MG63 (cell line): ENCODE measurements around the gene GIPC1. TPM values are rescaled to one million over a fixed set of nuclear protein-coding genes. Genes with fewer than 3 reads are reported as not detected.
A peak's percentile ranks its signal among the peaks of the same experiment; 100 is the strongest.

Experiments
- DNase-seq: peaks from one replicate; pipeline ENCODE4 v3.0.0-alpha.2; 2020
- H3K27me3 ChIP-seq: fragments of 250-450 bp; sonication (Bioruptor Pico); 2 replicates; pipeline ENCODE4 v1.5.1; 2020; ENCODE audit warnings: mild to moderate bottlenecking, moderate library complexity
- H3K36me3 ChIP-seq: fragments of 250-450 bp; sonication (Bioruptor Pico); 2 replicates; pipeline ENCODE4 v1.5.1; 2020; ENCODE audit warnings: mild to moderate bottlenecking, moderate library complexity
- H3K4me3 ChIP-seq: fragments of 250-450 bp; sonication (Bioruptor Pico); 2 replicates; pipeline ENCODE4 v1.5.1; 2020; ENCODE audit warnings: mild to moderate bottlenecking, moderate library complexity
- H3K9me3 ChIP-seq: fragments of 250-450 bp; sonication (Bioruptor Pico); 2 replicates; pipeline ENCODE4 v1.5.1; 2020; ENCODE audit warnings: mild to moderate bottlenecking, moderate library complexity
- total RNA-seq: library from RNA; depleted of rRNA; stranded (reverse); fragments of >200 nt; shearing (Covaris generic); gene quantifications from 2 replicates; pipeline ENCODE4 v1.2.3, GENCODE V29; 2014; ENCODE audit warnings: low replicate concordance

GIPC1 gene
- total RNA-seq, 1 experiment from 2014 or later: 196 TPM

DNA sequence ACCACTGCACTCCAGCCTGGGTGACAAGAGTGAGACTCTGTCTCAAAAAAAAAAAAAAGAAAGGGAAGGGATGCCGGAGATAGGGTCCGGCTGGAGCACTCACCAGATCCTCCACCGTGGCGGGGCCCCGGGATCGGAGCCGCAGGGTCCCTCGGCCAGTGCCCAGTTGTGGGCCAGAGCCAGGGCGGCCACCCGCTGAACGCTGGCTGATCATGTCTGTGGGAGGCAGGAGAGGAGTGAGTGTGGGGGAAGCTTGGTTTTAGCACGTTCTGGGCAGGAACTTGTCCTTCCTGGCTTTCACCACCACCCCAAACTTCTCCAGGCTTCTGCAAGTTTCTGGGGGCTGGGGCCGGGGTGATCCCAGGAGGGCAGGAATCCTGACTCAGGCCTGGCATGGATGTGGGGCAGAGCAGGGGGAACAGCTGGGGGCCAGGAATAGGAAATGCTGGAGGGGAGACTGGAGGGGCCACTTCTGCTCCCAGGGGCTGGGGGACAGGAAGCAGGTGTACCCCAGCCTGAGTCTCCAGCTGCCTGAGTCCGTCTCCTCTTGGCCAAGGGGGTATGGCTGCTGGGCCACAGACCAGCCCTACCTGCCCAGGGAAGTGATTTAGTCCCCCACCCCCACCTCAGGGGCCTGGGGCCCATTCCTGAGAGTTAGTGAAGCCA lies 16.5 kb downstream of the GIPC1 start:
- no peak for DNase-seq
- peaks cover 68% of the 10 kb centered on the region for H3K36me3 ChIP-seq
- no peaks in the 10 kb centered on the region for H3K27me3 ChIP-seq
- H3K4me3 ChIP-seq: no peak overlapping the region
- H3K9me3 ChIP-seq: no peaks in the 10 kb centered on the region

DNA sequence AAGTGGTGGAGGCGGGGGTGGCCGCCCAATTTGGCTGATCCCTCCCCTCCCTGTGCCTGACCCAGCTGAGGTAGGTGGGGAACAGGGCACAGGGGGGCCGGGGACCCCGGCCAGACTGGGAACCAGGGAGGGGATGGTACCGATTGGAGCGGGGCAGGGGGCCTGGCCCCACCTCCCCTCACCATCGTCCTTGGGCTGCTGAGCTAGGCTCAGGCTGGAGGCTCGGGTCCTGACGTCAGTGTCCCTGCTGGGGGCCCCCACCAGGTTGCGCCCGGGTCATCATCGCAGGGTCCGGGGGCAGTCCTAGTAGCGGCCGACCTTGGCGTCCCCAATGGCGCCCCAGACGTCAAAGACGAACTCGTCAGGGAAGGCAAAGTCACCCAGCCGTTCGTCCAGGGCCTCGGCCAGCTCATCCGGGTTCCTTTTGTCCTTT lies 17.8 kb downstream of the GIPC1 start:
- Histone ChIP-seq H3K27me3 (no peaks in the 10 kb centered on the region), H3K36me3 (peaks cover 66% of the 10 kb centered on the region), H3K9me3 (no peaks in the 10 kb centered on the region), H3K4me3 (no peak overlapping the region)
- no peak for DNase-seq

DNA sequence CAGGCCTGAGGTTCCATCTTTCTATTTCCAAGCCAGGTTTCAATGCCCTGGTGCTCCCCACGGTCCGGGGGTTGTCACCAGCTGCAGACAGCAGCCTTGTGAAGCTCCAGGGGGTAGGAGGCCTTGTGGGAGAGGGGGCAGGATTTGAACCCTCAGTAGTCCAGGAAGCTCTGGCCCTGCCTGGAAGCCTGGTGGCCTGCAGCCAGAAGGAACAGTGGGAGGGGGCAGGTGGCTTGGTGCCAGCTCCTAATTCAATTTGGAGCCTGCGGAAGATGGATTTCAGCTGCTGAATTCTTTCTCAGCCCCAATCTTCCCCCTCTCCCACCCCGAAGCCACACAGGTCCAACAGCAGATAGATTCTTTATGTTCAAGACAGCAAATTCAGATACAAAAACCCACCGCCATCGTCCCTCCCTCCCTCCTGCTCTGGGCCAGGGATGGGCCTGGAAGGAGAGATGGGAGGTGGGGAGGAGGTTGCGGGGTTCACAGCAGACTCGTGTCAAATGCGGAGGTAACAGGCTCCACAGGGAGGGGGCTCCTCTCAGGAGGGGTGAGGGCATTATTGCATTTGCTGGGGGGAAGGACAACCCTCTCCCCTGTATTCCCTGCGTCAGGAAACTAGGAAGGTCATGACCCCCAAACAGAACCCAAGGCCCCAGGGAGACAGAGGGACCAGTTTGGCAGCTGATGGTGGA lies 18.4 kb downstream of the GIPC1 start:
- peaks cover 60% of the 10 kb centered on the region for H3K36me3 ChIP-seq
- H3K9me3 ChIP-seq: no peaks in the 10 kb centered on the region
- DNase-seq: no peak
- H3K27me3 ChIP-seq: no peaks in the 10 kb centered on the region
- no peak overlapping the region for H3K4me3 ChIP-seq

DNA sequence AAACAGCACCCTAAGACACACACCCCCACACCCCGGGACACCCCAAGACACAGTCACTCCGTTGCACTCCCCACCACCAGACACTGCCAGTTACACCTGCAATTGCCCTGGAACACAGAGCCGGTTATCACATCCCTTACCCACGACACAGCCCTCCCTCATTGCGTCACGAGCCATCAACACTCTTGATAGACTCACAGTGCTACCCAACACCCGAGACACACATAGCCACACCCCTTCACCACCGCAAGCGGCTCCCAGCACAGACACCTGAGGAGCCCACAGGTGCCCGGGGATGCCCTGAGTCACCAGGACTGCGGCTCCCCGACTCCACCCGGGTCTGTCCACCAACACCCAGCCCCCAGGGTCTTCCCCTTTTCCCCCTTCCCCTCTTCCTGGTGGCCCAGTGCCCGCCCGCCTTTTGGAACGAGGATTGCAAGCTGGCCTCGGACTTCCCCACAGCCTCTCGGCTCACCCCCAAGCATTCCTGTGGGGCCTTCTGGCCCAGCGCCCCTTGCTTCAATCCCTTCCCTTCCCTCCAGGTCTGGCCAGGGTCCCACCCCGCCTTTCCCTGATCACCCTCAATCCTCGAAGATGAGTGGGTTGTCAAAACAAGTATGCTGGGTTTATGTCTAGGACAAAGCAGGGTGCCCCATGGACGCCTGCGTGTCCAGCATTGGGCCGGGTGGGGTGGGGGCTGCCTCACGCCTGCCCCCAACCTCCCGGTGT lies 19.1 kb downstream of the GIPC1 start:
- no peak overlapping the region for H3K4me3 ChIP-seq
- H3K36me3 ChIP-seq: peaks cover 53% of the 10 kb centered on the region
- no peaks in the 10 kb centered on the region for H3K9me3 ChIP-seq
- DNase-seq: peak; percentile 62
- H3K27me3 ChIP-seq: no peaks in the 10 kb centered on the region

DNA sequence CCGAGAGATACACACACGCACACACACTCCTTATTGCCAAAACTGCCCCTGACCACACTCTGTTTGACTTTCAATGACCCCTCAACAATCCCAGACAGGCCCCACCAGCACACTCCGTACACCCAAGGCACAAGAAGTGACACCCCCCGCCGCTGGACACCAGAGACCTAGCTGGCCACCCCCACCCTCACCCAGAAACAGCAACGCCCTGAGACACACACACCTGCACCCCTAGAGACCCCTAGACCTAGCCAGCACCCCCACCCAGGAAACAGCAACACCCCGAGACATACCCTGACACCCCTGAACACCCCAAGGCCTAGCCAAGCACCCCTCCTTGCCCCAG lies 19.6 kb downstream of the GIPC1 start:
- DNase-seq: no peak
- H3K27me3 ChIP-seq: no peaks in the 10 kb centered on the region
- H3K9me3 ChIP-seq: no peaks in the 10 kb centered on the region
- H3K36me3 ChIP-seq: peaks cover 53% of the 10 kb centered on the region
- H3K4me3 ChIP-seq: no peak overlapping the region

DNA sequence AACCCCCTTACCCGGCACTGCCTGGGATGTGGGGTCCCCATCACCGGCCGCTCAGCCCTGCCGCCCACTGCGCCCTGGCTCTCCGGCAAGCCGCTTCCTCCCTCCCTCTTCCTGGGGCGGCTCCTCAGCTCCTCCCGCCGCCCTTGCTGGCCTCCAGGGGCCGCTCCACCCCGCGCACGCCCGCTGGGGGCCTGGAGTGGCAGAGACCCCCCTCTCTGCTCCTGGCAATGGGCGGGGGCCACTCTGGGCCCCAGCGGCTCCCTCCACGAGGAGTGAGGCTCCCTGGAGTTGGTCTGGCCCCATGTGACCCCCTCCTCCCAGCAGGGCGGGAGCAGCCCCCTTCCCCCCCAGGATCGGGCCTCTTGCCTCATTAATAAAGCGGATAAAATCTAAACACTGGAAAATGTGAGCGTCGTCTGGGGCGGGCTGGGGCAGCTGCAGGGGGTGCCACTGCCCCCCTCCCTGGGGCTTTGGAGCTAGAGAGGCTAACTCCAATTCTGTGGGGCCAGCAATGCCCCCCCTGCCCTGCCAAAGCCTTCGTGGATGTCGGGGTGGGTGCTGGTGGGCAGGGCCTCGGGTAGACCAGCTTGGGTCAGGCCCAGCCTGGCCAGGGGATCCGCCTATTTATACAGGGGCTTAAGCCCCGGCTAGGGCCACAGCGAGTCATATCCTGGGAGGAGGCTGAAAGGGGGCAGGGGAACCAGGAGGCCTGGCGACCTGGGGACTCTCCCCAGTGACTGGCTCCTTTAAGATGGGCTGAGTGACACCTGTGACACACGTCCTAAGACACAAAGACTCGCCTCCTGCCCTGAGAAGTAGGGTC lies 20.5 kb downstream of the GIPC1 start, which contains the start of gene PTGER1:
Gene PTGER1 (minus strand): TSS at position 104 of the 823 bp plus-strand sequence. CDS start 1,034 bp downstream, outside the sequence.
- H3K36me3 ChIP-seq: peaks cover 49% of the 10 kb centered on the region
- no peaks in the 10 kb centered on the region for H3K27me3 ChIP-seq
- no peaks in the 10 kb centered on the region for H3K9me3 ChIP-seq
- peak; percentile 78 for DNase-seq
- H3K4me3 ChIP-seq: no peak within 1 kb of the TSS

DNA sequence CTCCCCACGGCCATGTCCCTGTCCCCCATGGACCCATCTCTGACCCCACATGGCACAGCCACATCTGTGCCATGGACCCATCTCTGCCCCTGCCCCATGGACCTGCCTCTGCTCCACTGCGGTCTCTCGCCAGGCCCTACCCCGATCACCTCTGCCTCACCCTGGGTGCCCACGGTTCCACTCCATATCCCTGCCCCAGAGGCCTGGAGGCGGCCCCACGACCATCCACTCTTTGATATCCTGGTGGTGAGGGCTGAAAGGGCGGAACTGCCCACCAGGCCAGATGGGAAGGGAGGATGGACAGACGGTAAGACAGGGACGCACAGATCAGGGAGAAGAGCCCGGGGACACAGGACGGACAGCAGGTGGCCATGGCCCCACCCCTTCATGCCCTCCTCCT lies 21.1 kb downstream of the GIPC1 start:
- no peaks in the 10 kb centered on the region for H3K27me3 ChIP-seq
- no peak overlapping the region for H3K4me3 ChIP-seq
- no peak for DNase-seq
- no peaks in the 10 kb centered on the region for H3K9me3 ChIP-seq
- H3K36me3 ChIP-seq: peaks cover 49% of the 10 kb centered on the region

DNA sequence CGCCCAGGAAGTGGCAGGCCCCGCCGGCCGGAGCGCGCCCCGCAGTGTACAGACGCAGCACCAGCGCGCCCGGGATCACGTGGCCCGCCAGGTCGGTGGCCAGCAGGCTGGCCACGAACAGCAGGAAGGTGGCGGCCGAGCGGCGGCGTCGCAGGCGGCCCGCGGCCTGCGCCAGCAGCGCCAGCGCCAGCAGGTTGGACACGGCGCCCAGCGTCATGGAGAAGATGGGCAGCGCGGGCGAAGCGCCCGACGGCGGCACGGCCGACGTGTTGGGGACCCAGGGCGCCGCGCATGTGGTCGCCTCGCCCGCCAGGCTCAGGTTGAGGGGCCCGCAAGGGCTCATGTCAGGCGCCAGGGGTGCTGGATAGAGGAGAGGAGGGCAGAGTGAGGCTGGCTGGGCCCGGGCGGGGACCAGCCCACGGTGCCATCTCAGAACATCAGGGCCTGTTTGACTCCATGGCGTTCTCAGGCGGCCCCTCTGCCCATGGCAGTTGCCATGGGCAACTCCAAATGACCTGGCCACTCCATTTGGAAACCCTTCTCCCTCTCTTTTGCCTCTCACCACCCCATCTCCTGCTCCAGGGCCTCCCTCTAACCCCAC lies 21.8 kb downstream of the GIPC1 start:
- Histone ChIP-seq H3K36me3 (peaks cover 48% of the 10 kb centered on the region), H3K9me3 (no peaks in the 10 kb centered on the region)
- no peak for DNase-seq

DNA sequence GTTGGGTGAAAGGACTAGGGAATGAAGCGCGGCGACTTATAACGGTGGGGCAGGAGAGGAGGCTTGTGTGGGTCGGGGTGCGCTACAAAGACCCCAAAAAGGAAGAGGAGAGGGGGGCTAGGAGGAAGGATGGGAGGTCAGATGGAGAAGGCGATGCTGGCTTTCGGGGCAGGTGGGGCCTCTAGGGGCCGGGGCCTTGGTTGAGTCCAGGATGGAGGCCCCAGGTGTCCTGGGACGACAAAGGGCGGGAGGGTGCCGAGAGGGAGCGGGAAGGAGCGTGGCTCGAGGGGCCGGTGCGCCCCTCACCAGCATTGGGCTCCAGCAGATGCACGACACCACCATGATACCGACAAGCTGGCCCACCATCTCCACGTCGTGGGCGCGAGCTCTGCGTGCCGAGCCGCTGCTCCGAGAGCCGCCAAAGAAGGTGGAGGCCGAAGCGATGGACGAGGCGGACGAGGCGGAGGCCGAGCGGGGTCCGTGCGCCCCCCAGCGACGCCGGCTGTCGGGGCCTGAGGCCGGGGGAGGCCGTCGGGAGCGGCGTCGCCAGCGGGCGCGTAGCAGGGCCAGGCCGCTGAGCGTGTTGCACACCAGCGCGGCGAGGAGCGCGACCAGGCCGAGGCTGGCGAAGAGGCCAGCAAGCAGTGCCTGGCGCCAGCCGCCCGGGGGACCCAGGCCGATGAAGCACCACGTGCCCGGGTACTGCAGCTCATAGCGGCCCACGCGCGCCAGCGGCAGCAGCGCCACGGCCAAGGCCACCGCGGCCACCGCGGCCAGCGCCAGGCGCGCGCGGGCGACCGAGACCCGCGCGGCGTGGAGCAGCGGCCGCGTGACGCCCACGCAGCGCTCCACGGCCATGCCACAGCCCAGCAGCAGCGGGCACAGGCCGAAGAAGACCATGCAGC lies 22.6 kb downstream of the GIPC1 start:
- Histone ChIP-seq H3K36me3 (peaks cover 41% of the 10 kb centered on the region), H3K27me3 (no peaks in the 10 kb centered on the region), H3K4me3 (no peak overlapping the region), H3K9me3 (no peaks in the 10 kb centered on the region)
- no peak for DNase-seq

More for the DNA sequence above, 21.8 kb downstream of the GIPC1 start:
- H3K4me3 ChIP-seq: no peak overlapping the region
- no peaks in the 10 kb centered on the region for H3K27me3 ChIP-seq

DNA sequence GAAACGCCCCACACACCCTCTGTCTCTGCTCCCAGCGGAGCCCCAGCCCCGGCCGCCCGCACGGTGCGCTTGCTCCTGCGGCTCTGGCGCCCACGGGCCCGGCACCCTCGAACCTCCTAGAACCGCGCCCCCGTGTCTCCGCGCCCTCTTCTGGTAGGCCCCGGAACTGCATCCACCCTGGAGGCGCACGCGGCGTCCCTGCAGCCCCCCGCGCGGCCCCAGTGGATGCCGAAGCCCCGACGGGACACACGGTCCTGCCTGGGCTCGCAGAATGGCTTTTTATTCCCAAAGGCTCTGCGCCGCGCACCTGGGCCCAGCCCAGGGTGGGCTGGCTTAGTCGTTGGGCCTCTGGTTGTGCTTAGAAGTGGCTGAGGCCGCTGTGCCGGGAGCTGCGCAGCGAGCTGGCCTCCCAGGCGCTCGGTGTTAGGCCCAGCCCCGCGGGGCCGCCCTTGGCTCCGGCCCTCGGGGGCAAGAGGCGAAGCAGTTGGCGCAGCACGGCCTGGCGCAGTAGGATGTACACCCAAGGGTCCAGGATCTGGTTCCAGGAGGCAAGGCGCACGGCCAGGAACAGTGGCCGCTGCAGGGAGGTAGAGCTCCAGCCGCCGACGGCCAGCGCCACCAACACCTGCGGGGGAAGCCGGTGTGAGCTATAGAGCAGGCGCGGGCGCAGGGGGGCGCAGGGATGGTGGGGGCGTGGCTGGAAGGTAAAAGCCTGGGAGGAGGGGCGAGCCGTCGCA lies 23.6 kb downstream of the GIPC1 start:
- H3K36me3 ChIP-seq: peaks cover 41% of the 10 kb centered on the region
- no peak overlapping the region for H3K4me3 ChIP-seq
- DNase-seq: peak; percentile 57

DNA sequence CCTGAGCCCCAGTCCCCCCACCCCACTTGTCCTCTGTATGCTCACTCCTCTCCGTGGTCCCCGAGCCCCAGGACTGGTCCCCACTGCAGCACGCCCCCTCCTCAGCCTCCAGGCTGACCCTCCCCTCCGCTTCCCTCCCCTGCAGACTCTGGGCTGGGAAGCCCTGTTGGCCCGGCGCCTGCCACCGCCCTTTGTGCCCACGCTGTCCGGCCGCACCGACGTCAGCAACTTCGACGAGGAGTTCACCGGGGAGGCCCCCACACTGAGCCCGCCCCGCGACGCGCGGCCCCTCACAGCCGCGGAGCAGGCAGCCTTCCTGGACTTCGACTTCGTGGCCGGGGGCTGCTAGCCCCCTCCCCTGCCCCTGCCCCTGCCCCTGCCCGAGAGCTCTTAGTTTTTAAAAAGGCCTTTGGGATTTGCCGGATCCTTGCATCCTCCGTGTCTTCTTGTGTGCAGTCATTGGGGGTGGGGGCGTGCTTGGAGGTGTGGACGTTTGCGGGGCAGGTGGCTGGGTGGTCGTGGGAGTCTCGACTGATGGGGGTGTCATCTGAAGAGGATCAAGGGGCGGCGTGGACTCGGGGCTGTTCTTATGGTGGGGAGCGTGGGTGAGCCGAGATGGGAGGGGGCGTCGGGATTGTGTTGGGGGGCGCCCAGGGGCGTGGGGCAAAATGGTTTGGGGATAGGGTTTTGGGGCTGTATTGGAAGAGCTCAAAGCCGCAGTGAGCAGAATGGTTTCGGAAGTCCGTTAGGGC lies 24.3 kb downstream of the GIPC1 start:
- peaks cover 37% of the 10 kb centered on the region for H3K36me3 ChIP-seq
- H3K27me3 ChIP-seq: no peaks in the 10 kb centered on the region
- no peak overlapping the region for H3K4me3 ChIP-seq
- H3K9me3 ChIP-seq: no peaks in the 10 kb centered on the region
- no peak for DNase-seq

More for the DNA sequence above, 23.6 kb downstream of the GIPC1 start:
- Histone ChIP-seq H3K9me3 (no peaks in the 10 kb centered on the region), H3K27me3 (no peaks in the 10 kb centered on the region)

DNA sequence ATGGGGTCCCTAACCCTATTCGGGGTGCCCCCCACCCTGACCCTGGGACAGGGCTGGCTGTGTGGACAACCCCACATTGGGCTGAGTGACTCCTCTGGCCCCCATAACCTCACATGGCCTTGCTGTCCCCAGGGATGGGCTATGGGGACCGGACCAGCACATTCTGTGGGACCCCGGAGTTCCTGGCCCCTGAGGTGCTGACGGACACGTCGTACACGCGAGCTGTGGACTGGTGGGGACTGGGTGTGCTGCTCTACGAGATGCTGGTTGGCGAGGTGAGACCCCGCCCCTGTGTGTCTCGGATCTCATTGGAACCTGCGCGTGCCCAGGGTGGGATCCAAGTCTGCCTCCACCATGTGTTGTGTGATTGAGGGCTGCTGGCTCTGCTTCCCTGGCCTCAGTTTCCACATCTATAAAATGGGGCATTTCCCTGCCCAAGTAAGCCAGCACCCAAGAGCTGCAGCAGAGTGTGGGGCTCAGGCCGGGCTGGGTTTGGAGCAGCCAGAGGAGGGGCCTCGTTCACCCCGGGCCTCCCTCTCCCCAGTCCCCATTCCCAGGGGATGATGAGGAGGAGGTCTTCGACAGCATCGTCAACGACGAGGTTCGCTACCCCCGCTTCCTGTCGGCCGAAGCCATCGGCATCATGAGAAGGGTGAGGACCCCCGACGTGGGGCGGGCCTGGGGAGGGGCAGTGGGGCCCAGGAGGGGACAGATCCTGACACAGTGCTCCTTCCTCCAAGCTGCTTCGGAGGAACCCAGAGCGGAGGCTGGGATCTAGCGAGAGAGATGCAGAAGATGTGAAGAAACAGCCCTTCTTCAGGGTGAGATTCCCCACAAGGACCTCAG lies 25.7 kb downstream of the GIPC1 start:
- DNase-seq: no peak
- Histone ChIP-seq H3K4me3 (no peak overlapping the region), H3K27me3 (no peaks in the 10 kb centered on the region)

DNA sequence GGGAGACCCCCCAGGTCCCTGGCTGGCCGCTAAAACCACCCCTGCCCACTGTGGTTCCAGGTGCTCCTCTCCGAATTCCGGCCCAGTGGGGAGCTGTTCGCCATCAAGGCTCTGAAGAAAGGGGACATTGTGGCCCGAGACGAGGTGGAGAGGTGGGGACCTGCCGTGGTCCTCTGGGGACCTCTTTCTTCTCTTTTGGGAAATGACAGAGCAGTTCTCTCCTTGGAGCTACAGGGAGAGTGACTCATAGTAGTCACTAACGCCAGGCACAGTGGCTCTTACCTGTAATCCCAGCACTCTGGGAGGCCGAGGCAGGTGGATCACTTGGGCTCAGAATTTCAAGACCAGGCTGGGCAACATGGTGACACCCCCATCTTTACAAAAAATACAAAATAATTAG lies 28.1 kb downstream of the GIPC1 start:
- Histone ChIP-seq H3K27me3 (no peaks in the 10 kb centered on the region), H3K36me3 (peaks cover 62% of the 10 kb centered on the region), H3K4me3 (no peak overlapping the region), H3K9me3 (no peaks in the 10 kb centered on the region)
- DNase-seq: no peak

More for the DNA sequence above, 25.7 kb downstream of the GIPC1 start:
- Histone ChIP-seq H3K36me3 (peaks cover 42% of the 10 kb centered on the region), H3K9me3 (no peaks in the 10 kb centered on the region)
